Keratinocyte (primary cell): ENCODE data around the gene IFI35. TPM values are rescaled to one million over a fixed set of nuclear protein-coding genes. Genes with fewer than 3 reads are reported as not detected.

Experiments
- DNase-seq: peaks from one replicate; pipeline ENCODE4 v3.0.0-alpha.2; 2011; ENCODE audit warnings: low read depth, missing footprints, low spot score
- FAIRE-seq: peaks from 2 replicates; lab custom pipeline; 2011; peaks lifted over from hg19 to GRCh38; lab: Jason Lieb, UNC
- H2AFZ ChIP-seq: 2 replicates; pipeline ENCODE4 v1.6.0; 2012; ENCODE audit warnings: low read length, control low read depth, inconsistent platforms; ENCODE audit not compliant: control insufficient read depth
- H3K27ac ChIP-seq: 2 replicates; pipeline ENCODE4 v1.5.1; 2011; ENCODE audit warnings: low read length; ENCODE audit not compliant: control insufficient read depth, insufficient read depth
- H3K27me3 ChIP-seq: 3 replicates; pipeline ENCODE4 v1.6.0; 2011; ENCODE audit warnings: low read length; ENCODE audit not compliant: control insufficient read depth, insufficient read depth; ENCODE audit errors: extremely low read depth
- H3K36me3 ChIP-seq, 2 experiments: 2 replicates in 1 of 2; 3 replicates in 1 of 2; pipeline ENCODE4 v1.5.1; 2011; ENCODE audit warnings: low read length in 2 of 2, mild to moderate bottlenecking in 1 of 2; ENCODE audit not compliant: control insufficient read depth in 2 of 2, insufficient read depth in 2 of 2; ENCODE audit errors: extremely low read depth in 1 of 2
- H3K4me1 ChIP-seq: 3 replicates; pipeline ENCODE4 v1.5.1; 2011; ENCODE audit warnings: low read length; ENCODE audit not compliant: control insufficient read depth, insufficient read depth; ENCODE audit errors: extremely low read depth
- H3K4me2 ChIP-seq: 3 replicates; pipeline ENCODE4 v1.6.0; 2011; ENCODE audit warnings: low read depth, low read length; ENCODE audit not compliant: control insufficient read depth, insufficient read depth; ENCODE audit errors: extremely low read depth
- H3K4me3 ChIP-seq, 3 experiments: fragments of 200-600 bp in 1 of 3; sonication (generic) in 1 of 3; 2 replicates in 2 of 3; 3 replicates in 1 of 3; pipeline ENCODE4 v1.5.1; 2011 to 2016; ENCODE audit warnings: low read length in 3 of 3, mild to moderate bottlenecking in 3 of 3, control low read depth in 2 of 3, inconsistent platforms in 1 of 3, low read depth in 1 of 3, mixed read lengths in 1 of 3, mixed run types in 1 of 3, moderate library complexity in 1 of 3; ENCODE audit not compliant: control insufficient read depth in 2 of 3, insufficient read depth in 2 of 3; ENCODE audit errors: extremely low read depth in 1 of 3
- H3K79me2 ChIP-seq: 2 replicates; pipeline ENCODE4 v1.6.0; 2012; ENCODE audit warnings: low read length; ENCODE audit not compliant: control insufficient read depth, insufficient read depth
- H3K9ac ChIP-seq: 3 replicates; pipeline ENCODE4 v1.6.0; 2011; ENCODE audit warnings: low read length; ENCODE audit not compliant: control insufficient read depth, insufficient read depth; ENCODE audit errors: extremely low read depth
- H3K9me1 ChIP-seq: 3 replicates; pipeline ENCODE4 v1.6.0; 2011; ENCODE audit warnings: low read length; ENCODE audit not compliant: control insufficient read depth, insufficient read depth; ENCODE audit errors: extremely low read depth
- H3K9me3 ChIP-seq: 2 replicates; pipeline ENCODE4 v1.5.1; 2012; ENCODE audit warnings: low read depth, low read length; ENCODE audit not compliant: control insufficient read depth
- H4K20me1 ChIP-seq: 3 replicates; pipeline ENCODE4 v1.6.0; 2011; ENCODE audit warnings: low read length; ENCODE audit not compliant: control insufficient read depth, insufficient read depth; ENCODE audit errors: extremely low read depth
- CTCF ChIP-seq, 3 experiments: IDR thresholded peaks in 1 of 3; conservative IDR thresholded peaks in 1 of 3; optimal IDR thresholded peaks in 1 of 3; 2 replicates in 2 of 3; 3 replicates in 1 of 3; pipeline versions ENCODE3 to v1.5.1; 2011; ENCODE audit warnings: low read length in 3 of 3, mild to moderate bottlenecking in 3 of 3, moderate library complexity in 2 of 3, control low read depth in 1 of 3, inconsistent platforms in 1 of 3; ENCODE audit not compliant: insufficient read depth in 2 of 3; ENCODE audit errors: extremely low read depth in 1 of 3
- EZH2 ChIP-seq: IDR thresholded peaks from one replicate; pipeline ENCODE4 v1.6.1; 2012; ENCODE audit warnings: inconsistent platforms, mild to moderate bottlenecking, low read length, moderate library complexity
- dilution Hi-C: fragments of 300-500 bp; cut with MboI; formaldehyde crosslinking; loops from one replicate; pipeline ENCODE4 v1.7.0; 2020; ENCODE audit warnings: low sequenced_read_pairs; ENCODE audit not compliant: extremely low pct_ligation_motif_present
- polyA plus RNA-seq, 5 experiments: library from polyadenylated mRNA; depleted of rRNA in 3 of 5; stranded (reverse) in 3 of 5; stranded (forward) in 1 of 5; unstranded in 1 of 5; fragments of >200 nt; gene quantifications; 1 replicate in 1 of 5; 2 replicates in 3 of 5; 3 replicates in 1 of 5; pipeline versions ENCODE4 v1.2.1 to v1.2.3, GENCODE V29; 2011 to 2012; ENCODE audit warnings: missing spikeins in 2 of 5, low read depth in 1 of 5, low replicate concordance in 1 of 5

The IFI35 gene
- polyA plus RNA-seq, 1 donor (not counting 4 experiments of a cell fraction or from before 2014, with no cell fraction given) = 27.6 TPM

- Histone ChIP-seq H3K9me1 (no peaks in the 10 kb centered on the region), H3K9me3 (no peaks in the 10 kb centered on the region), H3K4me2 (peak overlapping the region; percentile 76), H3K79me2 (peaks cover 20% of the 10 kb centered on the region), H3K9ac (peak overlapping the region; percentile 87), H3K4me1 (peaks cover 14% of the 10 kb centered on the region), H3K36me3 (peaks cover 8 to 19% of the 10 kb centered on the region in 2 experiments), H3K27me3 (peaks cover 12% of the 10 kb centered on the region), H2AFZ (peak overlapping the region; percentile 87), H4K20me1 (no peaks in the 10 kb centered on the region), H3K4me3 (peak overlapping the region; percentile 90 to 100 (median 95)), H3K27ac (peak overlapping the region; percentile 66)
- dilution Hi-C loops = no loop called here
- no peak for FAIRE-seq
- TF ChIP-seq EZH2 = no peak
- no peak for TF ChIP-seq CTCF (optimal IDR thresholded peaks at IDR 0.05 in 1 of 3, IDR thresholded peaks at IDR 0.05 in 1 of 3, conservative IDR thresholded peaks at IDR 0.05 in 1 of 3; ENCODE audit: extremely low read depth in 1 of 3, insufficient read depth in 2 of 3, low read length in 3 of 3)
- DNase-seq = no peak
Measured at GRCh38 chr17:43020789-43021740, 14.5 kb downstream of the IFI35 start.

- H3K4me2 ChIP-seq = peak within 1 kb of the TSS; percentile 76
- peaks cover 20% of the 10 kb centered on the region for H3K79me2 ChIP-seq
- dilution Hi-C loops = no loop called here
- no peak for DNase-seq
- H3K4me3 ChIP-seq = peak within 1 kb of the TSS; percentile 90 to 100 (median 95)
- H3K36me3 ChIP-seq = peaks cover 8 to 14% of the 10 kb centered on the region in 2 experiments
- no peaks in the 10 kb centered on the region for H4K20me1 ChIP-seq
- H3K9me1 ChIP-seq = no peaks in the 10 kb centered on the region
- H3K4me1 ChIP-seq = peaks cover 14% of the 10 kb centered on the region
- TF ChIP-seq CTCF (optimal IDR thresholded peaks at IDR 0.05 in 1 of 3, IDR thresholded peaks at IDR 0.05 in 1 of 3, conservative IDR thresholded peaks at IDR 0.05 in 1 of 3; ENCODE audit: extremely low read depth in 1 of 3, insufficient read depth in 2 of 3, low read length in 3 of 3) = no peak
- TF ChIP-seq EZH2 = no peak
- no peaks in the 10 kb centered on the region for H3K9me3 ChIP-seq
- FAIRE-seq = no peak
- peak within 1 kb of the TSS; percentile 87 for H2AFZ ChIP-seq
- peaks cover 13% of the 10 kb centered on the region for H3K27me3 ChIP-seq
- H3K27ac ChIP-seq = peak within 1 kb of the TSS; percentile 66
- peak within 1 kb of the TSS; percentile 87 for H3K9ac ChIP-seq
Measured at GRCh38 chr17:43021741-43022512, 15.3 kb downstream of the IFI35 start, which contains the start of gene VAT1. TSS of gene VAT1 (minus strand) at chr17:43022385. CDS start at chr17:43022322, 63 bp downstream.
